GM19328 (cell line): Measurements from ENCODE around the gene TBC1D2.

Experiments used
- ATAC-seq: cut with Tn5 transposase; IDR thresholded peaks from one replicate; pipeline ENCODE4 v1.9.1; 2021; ENCODE audit warnings: mild to moderate bottlenecking, moderate library complexity; ENCODE audit not compliant: unreplicated experiment

The TBC1D2 gene

GRCh38 chr9:98192503-98193335 lies 62.7 kb downstream of the TBC1D2 start, which contains the start of gene CORO2A:
TSS of gene CORO2A (minus strand) at chr9:98192637. CDS start at chr9:98157660, 34,977 bp downstream.
- ATAC-seq = peak; percentile 70

GRCh38 chr9:98191671-98192502 lies 63.6 kb downstream of the TBC1D2 start:
- ATAC-seq = peak; percentile 3

GRCh38 chr9:98191181-98191608 lies 64.3 kb downstream of the TBC1D2 start:
- no peak for ATAC-seq

- ATAC-seq = no peak
Observed at GRCh38 chr9:98190757-98191105, 64.7 kb downstream of the TBC1D2 start.

GRCh38 chr9:98189412-98189811 lies 66.0 kb downstream of the TBC1D2 start:
- no peak for ATAC-seq

- ATAC-seq = no peak
Observed at GRCh38 chr9:98187926-98188325, 67.5 kb downstream of the TBC1D2 start.

GRCh38 chr9:98186236-98186635 lies 69.2 kb downstream of the TBC1D2 start:
- ATAC-seq = no peak

- no peak for ATAC-seq
Observed at GRCh38 chr9:98185611-98186171, 69.8 kb downstream of the TBC1D2 start.

- no peak for ATAC-seq
Observed at GRCh38 chr9:98185021-98185567, 70.4 kb downstream of the TBC1D2 start.

GRCh38 chr9:98184326-98184725 lies 71.1 kb downstream of the TBC1D2 start:
- ATAC-seq = no peak

- no peak for ATAC-seq
Observed at GRCh38 chr9:98182889-98183599, 72.4 kb downstream of the TBC1D2 start.

GRCh38 chr9:98182069-98182820 lies 73.2 kb downstream of the TBC1D2 start:
- ATAC-seq = no peak

GRCh38 chr9:98181746-98182068 lies 73.7 kb downstream of the TBC1D2 start:
- ATAC-seq = no peak

- ATAC-seq = no peak
Observed at GRCh38 chr9:98180996-98181395, 74.5 kb downstream of the TBC1D2 start.

GRCh38 chr9:98178874-98179850 lies 76.3 kb downstream of the TBC1D2 start:
- no peak for ATAC-seq

GRCh38 chr9:98176391-98177259 lies 78.8 kb downstream of the TBC1D2 start:
- ATAC-seq = no peak

- no peak for ATAC-seq
Observed at GRCh38 chr9:98175762-98176161, 79.7 kb downstream of the TBC1D2 start.

GRCh38 chr9:98175028-98175569 lies 80.3 kb downstream of the TBC1D2 start:
- no peak for ATAC-seq
